A549 (cell line): Measurements from ENCODE around the gene PRUNE2.

Experiments
- CEBPB ChIP-seq, 2 experiments: fragments of >200 bp in 1 of 2; sonication (Bioruptor Twin) in 1 of 2; formaldehyde crosslinking in 1 of 2; IDR thresholded peaks; 2 replicates each; pipeline ENCODE4 v1.6.1; 2012 to 2016
- EP300 ChIP-seq, 2 experiments: fragments of >200 bp; sonication (Bioruptor Twin); formaldehyde crosslinking; IDR thresholded peaks; 2 replicates in 1 of 2; 3 replicates in 1 of 2; pipeline ENCODE4 v1.6.1; 2016 to 2017
- KDM1A ChIP-seq: fragments of 200-600 bp; sonication (generic); IDR thresholded peaks from 2 replicates; pipeline ENCODE4 v1.6.1; 2016; ENCODE audit warnings: low read depth, mild to moderate bottlenecking
- POLR2A ChIP-seq: IDR thresholded peaks from 2 replicates; pipeline ENCODE4 v1.6.1; 2012; ENCODE audit warnings: mild to moderate bottlenecking, low read length
- RAD21 ChIP-seq, 2 experiments: fragments of >200 bp in 1 of 2; sonication (Bioruptor Twin) in 1 of 2; formaldehyde crosslinking in 1 of 2; IDR thresholded peaks in 1 of 2; conservative IDR thresholded peaks in 1 of 2; 2 replicates in 1 of 2; 3 replicates in 1 of 2; pipeline ENCODE4 v1.6.1; 2012 to 2018; ENCODE audit warnings: inconsistent platforms in 1 of 2
- RARB ChIP-seq: fragments of 250-450 bp; sonication (Bioruptor Pico); IDR thresholded peaks from 2 replicates; pipeline ENCODE4 v1.8.0; 2021; ENCODE audit warnings: mild to moderate bottlenecking, moderate library complexity
- RNF2 ChIP-seq: fragments of 200-600 bp; sonication (generic); IDR thresholded peaks from 2 replicates; pipeline ENCODE4 v1.6.1; 2016; ENCODE audit warnings: low read depth, mild to moderate bottlenecking, antibody characterized with exemption, moderate library complexity, borderline replicate concordance
- ZSCAN20 ChIP-seq: fragments of 250-450 bp; sonication (Bioruptor Pico); IDR thresholded peaks from 2 replicates; pipeline ENCODE4 v1.8.0; 2022; ENCODE audit warnings: mild to moderate bottlenecking, moderate library complexity
- TF ChIP-seq, protein P1 (sequence below): fragments of 450-650 bp; IDR thresholded peaks from 2 replicates; pipeline ENCODE4 v1.6.1; 2014; ENCODE audit warnings: antibody characterized with exemption
- TF ChIP-seq, protein P2 (sequence below): fragments of >200 bp; sonication (Bioruptor Twin); formaldehyde crosslinking; IDR thresholded peaks from 3 replicates; pipeline ENCODE4 v1.5.1; 2016
- TF ChIP-seq, protein P3 (sequence below): IDR thresholded peaks from 2 replicates; pipeline ENCODE4 v1.6.1; 2012
- TF ChIP-seq, protein P4 (sequence below): fragments of 250-450 bp; sonication (Bioruptor Pico); IDR thresholded peaks from 2 replicates; pipeline ENCODE4 v1.5.0; 2021; ENCODE audit warnings: mild to moderate bottlenecking, moderate library complexity, borderline replicate concordance
- TF ChIP-seq, protein P5 (sequence below): IDR thresholded peaks from 2 replicates; pipeline ENCODE4 v1.6.1; 2012; ENCODE audit warnings: low read depth, borderline replicate concordance
- TF ChIP-seq, protein P6 (sequence below): fragments of 200-600 bp; sonication (generic); IDR thresholded peaks from 2 replicates; pipeline ENCODE4 v1.6.1; 2016; ENCODE audit warnings: antibody characterized with exemption, mild to moderate bottlenecking, moderate library complexity

DNA sequence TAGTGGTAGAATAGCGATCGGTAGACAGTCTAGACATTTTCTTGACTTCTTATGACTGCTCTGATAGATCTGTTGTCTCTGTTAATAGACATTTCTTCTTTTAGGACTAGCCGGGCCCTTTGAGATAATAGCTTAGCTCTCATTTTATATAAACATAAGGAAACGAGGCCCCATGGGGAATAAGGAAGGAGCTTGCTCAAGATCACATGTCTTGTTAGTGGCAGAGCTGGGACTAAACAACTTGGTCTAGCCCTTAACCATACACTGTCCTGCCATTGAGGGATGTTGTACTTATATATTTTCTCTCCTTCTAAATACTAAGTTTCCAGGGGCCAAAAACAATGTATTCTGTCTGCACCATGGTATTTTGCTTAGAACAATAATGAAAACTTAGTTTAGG is 306.9 kb downstream of the PRUNE2 start:
- TF ChIP-seq, protein P1, sequence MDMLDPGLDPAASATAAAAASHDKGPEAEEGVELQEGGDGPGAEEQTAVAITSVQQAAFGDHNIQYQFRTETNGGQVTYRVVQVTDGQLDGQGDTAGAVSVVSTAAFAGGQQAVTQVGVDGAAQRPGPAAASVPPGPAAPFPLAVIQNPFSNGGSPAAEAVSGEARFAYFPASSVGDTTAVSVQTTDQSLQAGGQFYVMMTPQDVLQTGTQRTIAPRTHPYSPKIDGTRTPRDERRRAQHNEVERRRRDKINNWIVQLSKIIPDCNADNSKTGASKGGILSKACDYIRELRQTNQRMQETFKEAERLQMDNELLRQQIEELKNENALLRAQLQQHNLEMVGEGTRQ, result no peak
- TF ChIP-seq, protein P2, sequence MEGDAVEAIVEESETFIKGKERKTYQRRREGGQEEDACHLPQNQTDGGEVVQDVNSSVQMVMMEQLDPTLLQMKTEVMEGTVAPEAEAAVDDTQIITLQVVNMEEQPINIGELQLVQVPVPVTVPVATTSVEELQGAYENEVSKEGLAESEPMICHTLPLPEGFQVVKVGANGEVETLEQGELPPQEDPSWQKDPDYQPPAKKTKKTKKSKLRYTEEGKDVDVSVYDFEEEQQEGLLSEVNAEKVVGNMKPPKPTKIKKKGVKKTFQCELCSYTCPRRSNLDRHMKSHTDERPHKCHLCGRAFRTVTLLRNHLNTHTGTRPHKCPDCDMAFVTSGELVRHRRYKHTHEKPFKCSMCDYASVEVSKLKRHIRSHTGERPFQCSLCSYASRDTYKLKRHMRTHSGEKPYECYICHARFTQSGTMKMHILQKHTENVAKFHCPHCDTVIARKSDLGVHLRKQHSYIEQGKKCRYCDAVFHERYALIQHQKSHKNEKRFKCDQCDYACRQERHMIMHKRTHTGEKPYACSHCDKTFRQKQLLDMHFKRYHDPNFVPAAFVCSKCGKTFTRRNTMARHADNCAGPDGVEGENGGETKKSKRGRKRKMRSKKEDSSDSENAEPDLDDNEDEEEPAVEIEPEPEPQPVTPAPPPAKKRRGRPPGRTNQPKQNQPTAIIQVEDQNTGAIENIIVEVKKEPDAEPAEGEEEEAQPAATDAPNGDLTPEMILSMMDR, result no peak
- TF ChIP-seq POLR2A (no peak), KDM1A (no peak), ZSCAN20 (no peak), RARB (CRISPR knock-in tag) (no peak), EP300 (IDR thresholded peaks at IDR 0.05) (no peak), RAD21 (conservative IDR thresholded peaks at IDR 0.05 in 1 of 2, IDR thresholded peaks at IDR 0.05 in 1 of 2) (no peak), RNF2 (no peak), CEBPB (IDR thresholded peaks at IDR 0.05) (no peak)
- TF ChIP-seq, protein P3, sequence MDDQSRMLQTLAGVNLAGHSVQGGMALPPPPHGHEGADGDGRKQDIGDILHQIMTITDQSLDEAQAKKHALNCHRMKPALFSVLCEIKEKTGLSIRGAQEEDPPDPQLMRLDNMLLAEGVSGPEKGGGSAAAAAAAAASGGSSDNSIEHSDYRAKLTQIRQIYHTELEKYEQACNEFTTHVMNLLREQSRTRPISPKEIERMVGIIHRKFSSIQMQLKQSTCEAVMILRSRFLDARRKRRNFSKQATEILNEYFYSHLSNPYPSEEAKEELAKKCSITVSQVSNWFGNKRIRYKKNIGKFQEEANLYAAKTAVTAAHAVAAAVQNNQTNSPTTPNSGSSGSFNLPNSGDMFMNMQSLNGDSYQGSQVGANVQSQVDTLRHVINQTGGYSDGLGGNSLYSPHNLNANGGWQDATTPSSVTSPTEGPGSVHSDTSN, result no peak
- TF ChIP-seq, protein P4, sequence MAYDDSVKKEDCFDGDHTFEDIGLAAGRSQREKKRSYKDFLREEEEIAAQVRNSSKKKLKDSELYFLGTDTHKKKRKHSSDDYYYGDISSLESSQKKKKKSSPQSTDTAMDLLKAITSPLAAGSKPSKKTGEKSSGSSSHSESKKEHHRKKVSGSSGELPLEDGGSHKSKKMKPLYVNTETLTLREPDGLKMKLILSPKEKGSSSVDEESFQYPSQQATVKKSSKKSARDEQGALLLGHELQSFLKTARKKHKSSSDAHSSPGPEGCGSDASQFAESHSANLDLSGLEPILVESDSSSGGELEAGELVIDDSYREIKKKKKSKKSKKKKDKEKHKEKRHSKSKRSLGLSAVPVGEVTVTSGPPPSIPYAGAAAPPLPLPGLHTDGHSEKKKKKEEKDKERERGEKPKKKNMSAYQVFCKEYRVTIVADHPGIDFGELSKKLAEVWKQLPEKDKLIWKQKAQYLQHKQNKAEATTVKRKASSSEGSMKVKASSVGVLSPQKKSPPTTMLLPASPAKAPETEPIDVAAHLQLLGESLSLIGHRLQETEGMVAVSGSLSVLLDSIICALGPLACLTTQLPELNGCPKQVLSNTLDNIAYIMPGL (CRISPR knock-in tag), result no peak
- TF ChIP-seq, protein P5, sequence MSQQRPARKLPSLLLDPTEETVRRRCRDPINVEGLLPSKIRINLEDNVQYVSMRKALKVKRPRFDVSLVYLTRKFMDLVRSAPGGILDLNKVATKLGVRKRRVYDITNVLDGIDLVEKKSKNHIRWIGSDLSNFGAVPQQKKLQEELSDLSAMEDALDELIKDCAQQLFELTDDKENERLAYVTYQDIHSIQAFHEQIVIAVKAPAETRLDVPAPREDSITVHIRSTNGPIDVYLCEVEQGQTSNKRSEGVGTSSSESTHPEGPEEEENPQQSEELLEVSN, result no peak
- TF ChIP-seq, protein P6, sequence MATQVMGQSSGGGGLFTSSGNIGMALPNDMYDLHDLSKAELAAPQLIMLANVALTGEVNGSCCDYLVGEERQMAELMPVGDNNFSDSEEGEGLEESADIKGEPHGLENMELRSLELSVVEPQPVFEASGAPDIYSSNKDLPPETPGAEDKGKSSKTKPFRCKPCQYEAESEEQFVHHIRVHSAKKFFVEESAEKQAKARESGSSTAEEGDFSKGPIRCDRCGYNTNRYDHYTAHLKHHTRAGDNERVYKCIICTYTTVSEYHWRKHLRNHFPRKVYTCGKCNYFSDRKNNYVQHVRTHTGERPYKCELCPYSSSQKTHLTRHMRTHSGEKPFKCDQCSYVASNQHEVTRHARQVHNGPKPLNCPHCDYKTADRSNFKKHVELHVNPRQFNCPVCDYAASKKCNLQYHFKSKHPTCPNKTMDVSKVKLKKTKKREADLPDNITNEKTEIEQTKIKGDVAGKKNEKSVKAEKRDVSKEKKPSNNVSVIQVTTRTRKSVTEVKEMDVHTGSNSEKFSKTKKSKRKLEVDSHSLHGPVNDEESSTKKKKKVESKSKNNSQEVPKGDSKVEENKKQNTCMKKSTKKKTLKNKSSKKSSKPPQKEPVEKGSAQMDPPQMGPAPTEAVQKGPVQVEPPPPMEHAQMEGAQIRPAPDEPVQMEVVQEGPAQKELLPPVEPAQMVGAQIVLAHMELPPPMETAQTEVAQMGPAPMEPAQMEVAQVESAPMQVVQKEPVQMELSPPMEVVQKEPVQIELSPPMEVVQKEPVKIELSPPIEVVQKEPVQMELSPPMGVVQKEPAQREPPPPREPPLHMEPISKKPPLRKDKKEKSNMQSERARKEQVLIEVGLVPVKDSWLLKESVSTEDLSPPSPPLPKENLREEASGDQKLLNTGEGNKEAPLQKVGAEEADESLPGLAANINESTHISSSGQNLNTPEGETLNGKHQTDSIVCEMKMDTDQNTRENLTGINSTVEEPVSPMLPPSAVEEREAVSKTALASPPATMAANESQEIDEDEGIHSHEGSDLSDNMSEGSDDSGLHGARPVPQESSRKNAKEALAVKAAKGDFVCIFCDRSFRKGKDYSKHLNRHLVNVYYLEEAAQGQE, result no peak
